ENCODE data around the gene MAD1L1.

MAD1L1 gene

DNA sequence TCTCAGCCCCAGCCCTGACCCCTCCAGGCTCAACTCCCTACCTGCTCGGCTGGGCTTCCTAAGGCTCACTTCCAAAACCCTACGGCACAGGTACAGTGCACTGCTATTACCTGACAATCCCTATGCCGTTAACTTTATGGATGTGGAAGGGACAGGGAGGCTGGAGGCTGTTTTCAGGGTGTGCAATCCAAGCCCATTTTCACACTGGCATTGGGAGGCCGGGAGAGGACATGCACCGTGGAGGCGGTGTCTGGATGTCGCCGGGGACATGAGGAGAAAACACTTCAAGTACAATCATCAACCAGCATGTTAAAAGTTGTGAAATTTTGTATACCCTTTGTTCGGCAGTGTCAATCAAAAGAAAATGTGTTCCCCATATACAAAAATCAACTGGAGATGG lies 80.1 kb downstream of the MAD1L1 start:
- in situ Hi-C loops (cut with HindIII; ENCODE audit: low sequenced_read_pairs): loop anchor here (10.0 kb wide), 1 partner anchor 52 kb away; no protein-coding TSS in a partner anchor
- DNase-seq (ENCODE audit: low read depth): no peak
- TF ChIP-seq, protein P1, sequence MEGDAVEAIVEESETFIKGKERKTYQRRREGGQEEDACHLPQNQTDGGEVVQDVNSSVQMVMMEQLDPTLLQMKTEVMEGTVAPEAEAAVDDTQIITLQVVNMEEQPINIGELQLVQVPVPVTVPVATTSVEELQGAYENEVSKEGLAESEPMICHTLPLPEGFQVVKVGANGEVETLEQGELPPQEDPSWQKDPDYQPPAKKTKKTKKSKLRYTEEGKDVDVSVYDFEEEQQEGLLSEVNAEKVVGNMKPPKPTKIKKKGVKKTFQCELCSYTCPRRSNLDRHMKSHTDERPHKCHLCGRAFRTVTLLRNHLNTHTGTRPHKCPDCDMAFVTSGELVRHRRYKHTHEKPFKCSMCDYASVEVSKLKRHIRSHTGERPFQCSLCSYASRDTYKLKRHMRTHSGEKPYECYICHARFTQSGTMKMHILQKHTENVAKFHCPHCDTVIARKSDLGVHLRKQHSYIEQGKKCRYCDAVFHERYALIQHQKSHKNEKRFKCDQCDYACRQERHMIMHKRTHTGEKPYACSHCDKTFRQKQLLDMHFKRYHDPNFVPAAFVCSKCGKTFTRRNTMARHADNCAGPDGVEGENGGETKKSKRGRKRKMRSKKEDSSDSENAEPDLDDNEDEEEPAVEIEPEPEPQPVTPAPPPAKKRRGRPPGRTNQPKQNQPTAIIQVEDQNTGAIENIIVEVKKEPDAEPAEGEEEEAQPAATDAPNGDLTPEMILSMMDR (IDR thresholded peaks at IDR 0.05; ENCODE audit: low read depth, low read length, missing control alignments): no peak

DNA sequence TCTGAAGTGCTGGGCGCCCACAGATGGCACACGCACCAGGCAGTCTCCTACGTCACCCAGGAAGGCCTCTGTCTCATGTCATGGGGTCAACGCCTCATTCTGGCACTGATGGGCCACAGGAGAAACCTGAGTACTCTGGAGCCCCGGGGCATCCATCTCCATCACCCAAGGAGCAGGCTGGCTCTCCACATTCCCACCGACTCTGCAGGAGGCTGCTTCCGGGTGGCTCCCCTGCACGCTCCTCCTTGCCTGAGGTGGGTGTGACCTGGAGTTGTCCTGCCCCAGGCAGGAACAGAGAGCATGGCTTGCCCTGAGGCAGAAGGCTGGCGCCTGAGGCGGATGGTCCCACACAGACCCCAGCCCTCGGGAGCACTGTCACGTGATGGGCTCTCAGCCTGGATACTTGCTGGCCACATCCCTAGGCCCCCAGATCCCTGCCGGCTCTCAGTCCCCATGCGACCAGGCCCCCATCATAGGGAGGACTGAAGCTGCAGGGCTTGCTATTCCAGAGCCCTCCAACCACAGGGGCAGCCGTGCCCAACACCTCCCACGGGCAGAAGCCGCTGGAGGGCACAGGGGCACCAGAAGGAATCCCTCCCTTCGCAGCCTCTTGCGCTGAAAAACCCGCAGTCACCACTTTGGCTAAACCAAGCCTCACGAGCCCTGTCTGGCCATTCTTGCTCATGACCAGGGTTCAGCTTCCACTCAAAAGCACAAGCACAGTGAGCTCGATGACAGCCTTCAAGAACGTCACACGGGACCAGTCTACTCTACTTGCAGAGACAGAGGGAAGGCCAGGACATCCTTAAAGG lies 80.7 kb downstream of the MAD1L1 start:
- no peak for DNase-seq (ENCODE audit: low read depth)
- in situ Hi-C loops (cut with HindIII; ENCODE audit: low sequenced_read_pairs): loop anchor here (10.0 kb wide), 1 partner anchor 53 kb away; no protein-coding TSS in a partner anchor
- TF ChIP-seq, protein P1 (IDR thresholded peaks at IDR 0.05; ENCODE audit: low read depth, low read length, missing control alignments): no peak
- no peak overlapping the region for H3K4me3 ChIP-seq (ENCODE audit: low read depth, low read length)

More for the DNA sequence above, 80.1 kb downstream of the MAD1L1 start:
- H3K4me3 ChIP-seq (ENCODE audit: low read depth, low read length): no peak overlapping the region

DNA sequence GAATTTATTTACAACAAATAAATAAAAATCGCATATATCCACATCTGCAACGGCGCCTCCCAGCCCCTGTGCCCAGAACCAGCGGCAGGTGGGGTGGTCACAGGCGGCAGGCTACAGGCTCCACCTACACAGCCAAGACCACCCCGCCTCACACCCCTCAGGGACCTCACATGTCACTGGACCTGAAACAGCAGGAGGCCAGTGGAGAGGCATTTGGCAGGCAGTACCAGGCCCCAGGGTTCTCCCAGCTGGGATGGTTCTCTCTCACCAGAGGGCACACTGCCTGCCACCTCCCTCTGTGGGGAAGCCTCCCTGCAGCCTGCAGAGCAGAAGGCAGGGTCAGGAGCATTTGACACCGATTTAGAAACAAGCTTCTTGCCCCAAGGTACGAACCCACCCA lies 81.5 kb downstream of the MAD1L1 start:
- H3K4me3 ChIP-seq (ENCODE audit: low read depth, low read length): no peak overlapping the region
- no peak for DNase-seq (ENCODE audit: low read depth)
- in situ Hi-C loops (cut with HindIII; ENCODE audit: low sequenced_read_pairs): loop anchor here (10.0 kb wide), 1 partner anchor 54 kb away; no protein-coding TSS in a partner anchor
- TF ChIP-seq, protein P1 (IDR thresholded peaks at IDR 0.05; ENCODE audit: low read depth, low read length, missing control alignments): no peak

DNA sequence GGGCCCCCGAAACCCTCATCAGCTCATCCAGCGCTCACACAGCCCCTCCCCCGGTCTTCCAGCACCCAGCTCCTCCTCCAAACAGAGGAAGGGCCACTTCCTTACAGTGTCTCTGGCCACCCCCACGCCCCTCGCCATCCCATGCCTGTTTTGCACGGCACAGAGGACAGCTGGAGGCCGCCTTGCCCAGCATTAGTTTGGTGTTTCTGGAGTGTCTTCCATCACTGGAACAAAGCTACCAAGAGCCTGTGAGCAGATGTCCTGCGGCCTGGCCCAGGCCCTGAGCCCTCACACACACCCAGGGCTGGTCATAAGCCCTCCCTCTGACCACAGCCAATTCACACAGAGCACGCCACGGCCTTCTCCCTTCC lies 82.3 kb downstream of the MAD1L1 start:
- in situ Hi-C loops (cut with HindIII; ENCODE audit: low sequenced_read_pairs): loop anchor here (10.0 kb wide), 1 partner anchor 54 kb away; no protein-coding TSS in a partner anchor
- no peak for DNase-seq (ENCODE audit: low read depth)
- H3K4me3 ChIP-seq (ENCODE audit: low read depth, low read length): no peak overlapping the region
- TF ChIP-seq, protein P1 (IDR thresholded peaks at IDR 0.05; ENCODE audit: low read depth, low read length, missing control alignments): no peak

DNA sequence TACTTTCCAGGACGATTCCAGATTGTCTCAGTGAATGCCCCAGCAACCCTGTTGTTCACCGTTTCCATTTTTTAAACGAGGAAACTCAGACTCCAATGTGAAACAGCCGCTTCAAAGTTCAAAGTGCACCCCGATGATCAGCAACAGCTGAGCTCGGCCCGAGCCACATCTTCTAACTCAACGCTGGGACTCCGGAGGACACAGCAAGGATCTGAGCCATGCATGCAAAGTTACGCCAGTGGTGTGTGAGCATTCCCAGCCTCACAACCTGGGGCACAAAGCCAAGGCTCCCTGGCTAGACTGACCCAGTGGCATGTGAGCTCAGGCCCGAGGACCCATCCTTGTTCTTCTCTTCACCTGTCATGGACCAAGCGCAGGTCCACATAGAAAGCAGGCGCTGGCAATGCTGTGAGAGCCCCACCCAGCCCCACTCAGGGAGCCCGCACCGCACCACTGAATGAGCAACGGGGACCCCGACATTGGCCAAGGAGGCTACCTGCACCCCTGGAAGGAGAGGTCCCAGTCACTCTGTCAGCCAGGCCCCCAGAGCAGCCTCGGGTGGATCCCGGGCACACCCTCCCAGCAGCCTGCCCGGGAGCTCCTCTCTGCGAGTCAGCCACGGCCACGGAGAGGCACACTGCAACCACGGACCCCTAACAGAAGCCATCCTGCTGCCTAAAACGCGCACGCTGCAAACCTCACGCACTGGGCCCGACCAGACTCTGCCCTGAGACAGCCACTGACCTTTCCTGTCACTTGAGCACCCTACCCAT lies 82.9 kb downstream of the MAD1L1 start:
- H3K4me3 ChIP-seq (ENCODE audit: low read depth, low read length): no peak overlapping the region
- in situ Hi-C loops (cut with HindIII; ENCODE audit: low sequenced_read_pairs): loop anchor here (10.0 kb wide), 1 partner anchor 55 kb away; no protein-coding TSS in a partner anchor
- DNase-seq (ENCODE audit: low read depth): no peak
- TF ChIP-seq, protein P1 (IDR thresholded peaks at IDR 0.05; ENCODE audit: low read depth, low read length, missing control alignments): no peak

GRCh38 chr7:2148814-2149213 lies 83.9 kb downstream of the MAD1L1 start:
- DNase-seq (ENCODE audit: low read depth): no peak
- TF ChIP-seq, protein P1 (IDR thresholded peaks at IDR 0.05; ENCODE audit: low read depth, low read length, missing control alignments): no peak
- in situ Hi-C loops (cut with HindIII; ENCODE audit: low sequenced_read_pairs): no loop called here
- no peak overlapping the region for H3K4me3 ChIP-seq (ENCODE audit: low read depth, low read length)

All from astrocyte of the cerebellum (primary cell).